ENCODE measurements around the gene AJUBA. TPM values are rescaled to one million over a fixed set of nuclear protein-coding genes. Genes with fewer than 3 reads are reported as not detected.

Gene AJUBA
- total RNA-seq, 1 experiment from 2014 or later = 42.6 TPM

DNA sequence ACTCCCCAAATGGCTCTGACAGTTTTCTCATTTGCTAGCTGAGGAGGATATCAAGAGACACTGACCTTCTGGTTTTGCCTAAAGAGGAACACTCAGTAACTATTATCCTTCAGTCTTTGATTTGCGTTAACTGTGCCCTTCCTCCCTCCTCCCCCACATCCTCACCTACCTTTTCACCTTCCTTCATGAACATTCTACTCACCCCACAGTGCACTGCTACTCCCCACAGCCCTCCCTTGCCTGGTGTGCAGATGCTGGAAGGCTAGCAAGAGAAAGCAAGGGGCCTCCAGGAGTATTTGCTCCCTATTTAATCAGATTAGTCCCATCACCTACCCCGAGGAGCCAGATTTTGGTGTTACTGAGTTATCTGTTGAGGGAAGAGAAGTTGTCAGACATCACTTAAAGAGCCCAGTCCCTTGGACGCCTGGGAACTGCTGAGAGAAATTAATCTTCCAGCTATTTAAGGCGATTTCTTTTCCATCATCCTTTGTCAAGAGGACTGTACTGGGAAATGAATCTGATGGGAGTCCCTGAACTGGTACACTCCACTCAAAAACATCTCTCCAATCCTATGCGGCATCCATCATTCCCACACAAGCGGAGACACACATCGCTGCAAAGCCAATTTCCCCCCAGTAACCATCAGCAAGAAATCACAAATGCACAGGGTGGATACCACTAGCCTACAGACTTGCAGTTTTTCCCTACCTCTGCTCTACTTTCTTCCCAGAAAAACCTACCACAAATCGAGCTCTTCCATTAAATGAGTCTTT is 40.9 kb upstream of the AJUBA start:
- Histone ChIP-seq H3K4me3 (no peak overlapping the region), H3K9me3 (ENCODE audit: insufficient read depth, low read depth) (no peaks in the 10 kb centered on the region), H3F3A (ENCODE audit: insufficient read depth, low read depth) (no peaks in the 10 kb centered on the region), H2AFZ (no peak overlapping the region), H3K27me3 (ENCODE audit: insufficient read depth, low read depth) (no peaks in the 10 kb centered on the region), H4K20me1 (ENCODE audit: insufficient read depth) (no peaks in the 10 kb centered on the region), H3K9me2 (ENCODE audit: insufficient read depth) (no peaks in the 10 kb centered on the region), H3K36me3 (ENCODE audit: low read depth) (no peaks in the 10 kb centered on the region), H3K4me2 (no peak overlapping the region), H3K27ac (no peak overlapping the region), H3K79me2 (ENCODE audit: low read depth) (no peaks in the 10 kb centered on the region), H3K4me1 (replicated peaks; ENCODE audit: insufficient read depth) (no peaks in the 10 kb centered on the region)
- TF ChIP-seq CTCF (conservative IDR thresholded peaks at IDR 0.05) (no peak), EZH2 (IDR thresholded peaks at IDR 0.05; ENCODE audit: low read depth) (no peak)
- ChIA-PET CTCF (interaction anchor here (0.7 kb wide), 1 partner anchor 31 kb away, joined by 3 read pairs; no protein-coding TSS in a partner anchor), POLR2A (ENCODE audit: unreplicated experiment) (interaction anchor here (0.6 kb wide), 1 partner anchor 28 kb away, joined by 4 read pairs; no protein-coding TSS in a partner anchor)
- intact Hi-C loops (cut with micrococcal nuclease; ENCODE audit: unreplicated experiment) = no loop called here
- BruUV-seq (replicated peaks) = no TSS peak
- DNase-seq = no peak

- CTCF ChIA-PET = no interaction called here
- POLR2A ChIA-PET (ENCODE audit: unreplicated experiment) = no interaction called here
Observed at GRCh38 chr14:23021889-23022442, 39.6 kb upstream of the AJUBA start.

DNA sequence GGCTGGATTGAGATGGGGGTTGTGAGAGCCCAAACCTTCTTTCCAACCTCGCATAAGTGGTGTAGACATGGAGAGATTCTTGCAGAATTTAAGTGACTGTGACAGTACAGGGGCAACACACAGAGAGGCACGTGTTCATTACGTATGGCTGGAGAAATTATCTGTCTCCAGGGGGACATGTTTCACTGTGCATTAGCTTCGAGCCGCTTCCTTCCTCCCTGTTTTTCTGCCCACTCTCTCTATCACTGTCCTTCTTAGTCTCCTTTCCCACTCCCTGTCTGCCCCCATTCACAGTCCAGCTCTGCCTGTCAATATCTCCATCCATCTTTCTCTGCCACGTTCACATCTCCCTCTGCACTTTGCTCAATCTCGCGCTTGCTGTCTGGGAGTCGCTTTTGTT is 39.1 kb upstream of the AJUBA start:
- no peaks in the 10 kb centered on the region for H4K20me1 ChIP-seq (ENCODE audit: insufficient read depth)
- H3F3A ChIP-seq (ENCODE audit: insufficient read depth, low read depth) = no peaks in the 10 kb centered on the region
- BruUV-seq (replicated peaks) = no TSS peak
- H3K4me1 ChIP-seq (replicated peaks; ENCODE audit: insufficient read depth) = no peaks in the 10 kb centered on the region
- no peaks in the 10 kb centered on the region for H3K9me2 ChIP-seq (ENCODE audit: insufficient read depth)
- DNase-seq = no peak
- TF ChIP-seq EZH2 (IDR thresholded peaks at IDR 0.05; ENCODE audit: low read depth) (no peak), CTCF (conservative IDR thresholded peaks at IDR 0.05) (no peak)
- H3K36me3 ChIP-seq (ENCODE audit: low read depth) = no peaks in the 10 kb centered on the region
- H3K9me3 ChIP-seq (ENCODE audit: insufficient read depth, low read depth) = no peaks in the 10 kb centered on the region
- H3K79me2 ChIP-seq (ENCODE audit: low read depth) = no peaks in the 10 kb centered on the region
- no peaks in the 10 kb centered on the region for H3K27me3 ChIP-seq (ENCODE audit: insufficient read depth, low read depth)
- intact Hi-C loops (cut with micrococcal nuclease; ENCODE audit: unreplicated experiment) = no loop called here
- no peak overlapping the region for H3K27ac ChIP-seq
- ChIA-PET POLR2A (ENCODE audit: unreplicated experiment) (no interaction called here), CTCF (no interaction called here)
- no peak overlapping the region for H2AFZ ChIP-seq
- H3K4me2 ChIP-seq = no peak overlapping the region
- H3K4me3 ChIP-seq = no peak overlapping the region

More at GRCh38 chr14:23021889-23022442, 39.6 kb upstream of the AJUBA start:
- Histone ChIP-seq H2AFZ (no peak overlapping the region), H3K9me3 (ENCODE audit: insufficient read depth, low read depth) (no peaks in the 10 kb centered on the region), H3K4me2 (no peak overlapping the region), H3K36me3 (ENCODE audit: low read depth) (no peaks in the 10 kb centered on the region), H3K4me3 (no peak overlapping the region), H3K27me3 (ENCODE audit: insufficient read depth, low read depth) (no peaks in the 10 kb centered on the region), H3K4me1 (replicated peaks; ENCODE audit: insufficient read depth) (no peaks in the 10 kb centered on the region), H3K27ac (no peak overlapping the region), H3K9me2 (ENCODE audit: insufficient read depth) (no peaks in the 10 kb centered on the region), H3F3A (ENCODE audit: insufficient read depth, low read depth) (no peaks in the 10 kb centered on the region), H3K79me2 (ENCODE audit: low read depth) (no peaks in the 10 kb centered on the region), H4K20me1 (ENCODE audit: insufficient read depth) (no peaks in the 10 kb centered on the region)
- intact Hi-C loops (cut with micrococcal nuclease; ENCODE audit: unreplicated experiment) = no loop called here
- no peak for DNase-seq
- BruUV-seq (replicated peaks) = no TSS peak
- TF ChIP-seq EZH2 (IDR thresholded peaks at IDR 0.05; ENCODE audit: low read depth) = no peak
